ENCODE data around the gene MYOM1.

Gene MYOM1

GRCh38 chr18:3150688-3151087 is 69.1 kb downstream of the MYOM1 start:
- no peak for DNase-seq (ENCODE audit: low read depth in 2 of 2)

GRCh38 chr18:3150274-3150673 is 69.5 kb downstream of the MYOM1 start:
- DNase-seq (ENCODE audit: low read depth in 2 of 2): no peak

- DNase-seq (ENCODE audit: low read depth in 2 of 2): no peak
Observed at GRCh38 chr18:3148930-3149535, 70.7 kb downstream of the MYOM1 start.

- no peak for DNase-seq (ENCODE audit: low read depth in 2 of 2)
Observed at GRCh38 chr18:3147935-3148554, 71.7 kb downstream of the MYOM1 start.

GRCh38 chr18:3140986-3141639 is 78.7 kb downstream of the MYOM1 start:
- no peak for DNase-seq (ENCODE audit: low read depth in 2 of 2)

GRCh38 chr18:3140342-3140741 is 79.4 kb downstream of the MYOM1 start:
- no peak for DNase-seq (ENCODE audit: low read depth in 2 of 2)

GRCh38 chr18:3139406-3139805 is 80.4 kb downstream of the MYOM1 start:
- no peak for DNase-seq (ENCODE audit: low read depth in 2 of 2)

- DNase-seq (ENCODE audit: low read depth in 2 of 2): no peak
Observed at GRCh38 chr18:3138274-3138975, 81.3 kb downstream of the MYOM1 start.

- DNase-seq (ENCODE audit: low read depth in 2 of 2): no peak
Observed at GRCh38 chr18:3135536-3135935, 84.2 kb downstream of the MYOM1 start.

- no peak for DNase-seq (ENCODE audit: low read depth in 2 of 2)
Observed at GRCh38 chr18:3132700-3133099, 87.1 kb downstream of the MYOM1 start.

GRCh38 chr18:3130344-3130743 is 89.4 kb downstream of the MYOM1 start:
- no peak for DNase-seq (ENCODE audit: low read depth in 2 of 2)

- DNase-seq (ENCODE audit: low read depth in 2 of 2): peak; percentile 75 to 77
Observed at GRCh38 chr18:3129053-3129864, 90.5 kb downstream of the MYOM1 start.

- no peak for DNase-seq (ENCODE audit: low read depth in 2 of 2)
Observed at GRCh38 chr18:3126457-3127097, 93.2 kb downstream of the MYOM1 start.

GRCh38 chr18:3124822-3125221 is 94.9 kb downstream of the MYOM1 start:
- DNase-seq (ENCODE audit: low read depth in 2 of 2): no peak

- DNase-seq (ENCODE audit: low read depth in 2 of 2): no peak
Observed at GRCh38 chr18:3122851-3123250, 96.9 kb downstream of the MYOM1 start.

- no peak for DNase-seq (ENCODE audit: low read depth in 2 of 2)
Observed at GRCh38 chr18:3121259-3121658, 98.5 kb downstream of the MYOM1 start.

GRCh38 chr18:3120356-3120755 is 99.4 kb downstream of the MYOM1 start:
- no peak for DNase-seq (ENCODE audit: low read depth in 2 of 2)

- DNase-seq (ENCODE audit: low read depth in 2 of 2): no peak
Observed at GRCh38 chr18:3119401-3120341, 100.1 kb downstream of the MYOM1 start.

- DNase-seq (ENCODE audit: low read depth in 2 of 2): no peak
Observed at GRCh38 chr18:3118195-3119010, 101.4 kb downstream of the MYOM1 start.

Measured in stimulated activated CD4-positive, alpha-beta T cell treated with anti-CD3 and anti-CD28 coated beads, Interleukin-4, amount 100 ng/mL, for 48 hours (primary cell).